Stimulated activated CD4-positive, alpha-beta T cell treated with anti-CD3 and anti-CD28 coated beads, Interleukin-4, amount 100 ng/mL, for 48 hours (primary cell): Measurements from ENCODE around the gene MAGEH1.
"Not testable (repeated sequence)": the region's sequence is repeated elsewhere in the genome, so short reads cannot be mapped to it uniquely, and the experiment has no call there.

Source experiments
- DNase-seq, 2 donors: peaks; one replicate each; pipeline ENCODE4 v3.0.0-alpha.2; 2020; ENCODE audit warnings: low read depth in 2 of 2

MAGEH1 gene

GRCh38 chrX:55451990-55452832, at the start of gene MAGEH1:
TSS of gene MAGEH1 (plus strand) at chrX:55452127. CDS start at chrX:55452375, 248 bp downstream.
- DNase-seq: peak; percentile 53 to 71

DNA sequence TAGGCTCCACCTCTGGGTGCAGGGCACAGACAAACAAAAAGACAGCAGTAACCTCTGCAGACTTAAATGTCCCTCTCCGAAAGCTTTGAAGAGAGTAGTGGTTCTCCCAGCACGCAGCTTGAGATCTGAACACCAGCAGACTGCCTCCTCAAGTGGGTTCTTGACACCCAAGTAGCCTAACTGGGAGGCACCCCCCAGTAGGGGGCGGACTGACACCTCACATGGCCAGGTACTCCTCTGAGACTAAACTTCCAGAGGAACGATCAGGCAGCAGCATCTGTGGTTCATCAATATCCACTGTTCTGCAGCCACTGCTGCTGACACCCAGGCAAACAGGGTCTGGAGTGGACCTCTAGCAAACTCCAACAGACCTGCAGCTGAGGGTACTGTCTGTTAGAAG, 24.8 kb upstream of the MAGEH1 start:
- DNase-seq: not testable (repeated sequence)

DNA sequence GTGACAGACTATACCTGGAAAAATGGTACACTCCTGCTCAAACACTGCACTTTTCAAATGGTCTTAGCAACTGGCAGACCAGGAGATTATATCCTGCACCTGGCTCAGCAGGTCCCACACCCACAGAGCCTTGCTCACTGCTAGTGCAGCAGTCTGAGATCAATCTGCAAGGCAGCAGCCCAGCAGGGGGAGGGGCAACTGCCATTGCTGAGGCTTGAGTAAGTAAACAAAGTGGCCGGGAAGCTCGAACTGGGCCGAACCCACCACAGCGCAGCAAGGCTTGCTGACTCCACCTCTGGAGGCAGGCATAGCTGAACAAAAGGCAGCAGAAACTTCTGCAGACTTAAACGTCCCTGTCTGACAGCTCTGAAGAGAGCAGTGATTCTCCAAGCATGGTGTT, 8.5 kb upstream of the MAGEH1 start:
- not testable (repeated sequence) for DNase-seq

GRCh38 chrX:55450259-55450658, 1.7 kb upstream of the MAGEH1 start:
- no peak for DNase-seq

DNA sequence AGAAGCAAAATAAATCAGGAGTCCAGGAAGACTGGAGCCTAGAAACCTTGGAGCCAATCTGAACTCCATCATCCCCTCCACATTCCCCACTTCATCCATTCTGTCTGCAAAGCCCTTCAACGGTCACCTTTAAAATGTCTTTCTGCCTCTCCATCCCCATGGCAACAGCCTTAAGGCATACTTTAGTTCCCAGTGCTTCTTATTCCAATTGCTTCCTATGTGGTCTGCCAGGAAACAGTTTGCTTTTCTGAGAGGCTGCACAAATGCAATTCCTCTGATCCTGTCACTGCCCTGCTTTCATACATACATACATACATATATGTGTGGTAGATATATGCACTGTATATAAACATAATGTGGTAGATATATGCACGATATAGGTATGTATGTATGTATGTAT, 786 bp upstream of the MAGEH1 start:
- no peak for DNase-seq

DNA sequence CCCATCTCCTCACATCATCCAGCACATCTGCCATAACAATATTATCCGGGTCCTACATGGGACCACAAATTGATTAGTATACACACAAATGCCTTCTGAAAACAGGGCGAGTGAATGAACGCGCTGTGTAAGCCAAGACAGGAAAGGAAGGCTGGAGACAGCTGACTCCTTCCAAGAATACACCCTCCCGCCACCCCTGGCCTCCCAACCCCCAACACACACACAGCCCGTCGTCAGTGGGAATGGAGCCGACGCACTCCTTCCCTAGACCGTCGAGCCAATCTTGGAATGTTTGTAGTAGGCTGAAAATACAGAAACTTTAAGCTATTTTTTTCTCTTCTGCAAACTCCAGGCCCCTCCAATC, 319 bp upstream of the MAGEH1 start:
- no peak for DNase-seq

GRCh38 chrX:55452833-55453124, 852 bp downstream of the MAGEH1 start:
- no peak for DNase-seq

- DNase-seq: not testable (repeated sequence)
Measured at GRCh38 chrX:55455708-55456107, 3.8 kb downstream of the MAGEH1 start.

- DNase-seq: not testable (repeated sequence)
Measured at GRCh38 chrX:55459426-55459825, 7.5 kb downstream of the MAGEH1 start.

GRCh38 chrX:55459926-55460325, 8.0 kb downstream of the MAGEH1 start:
- not testable (repeated sequence) for DNase-seq

GRCh38 chrX:55464050-55464449, 12.1 kb downstream of the MAGEH1 start:
- not testable (repeated sequence) for DNase-seq

DNA sequence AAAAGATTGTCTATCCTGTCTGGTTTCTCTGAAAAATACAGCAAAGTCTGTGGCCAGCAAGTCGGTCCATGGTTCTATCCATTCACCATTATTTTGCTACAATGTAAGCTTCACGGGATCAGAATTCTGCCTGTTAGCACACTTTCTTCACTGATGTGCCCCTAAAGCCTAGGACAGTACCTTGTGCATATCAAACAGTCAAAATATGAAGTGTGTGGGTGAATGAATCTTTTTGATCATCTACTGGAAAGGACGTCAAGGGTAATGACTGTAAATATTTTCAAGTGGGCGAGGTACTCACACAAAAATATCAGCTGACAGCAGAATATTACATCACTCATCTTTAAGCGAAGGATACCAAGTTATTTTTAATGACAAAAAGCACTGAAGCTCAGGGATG, 13.2 kb downstream of the MAGEH1 start:
- DNase-seq: not testable (repeated sequence)

DNA sequence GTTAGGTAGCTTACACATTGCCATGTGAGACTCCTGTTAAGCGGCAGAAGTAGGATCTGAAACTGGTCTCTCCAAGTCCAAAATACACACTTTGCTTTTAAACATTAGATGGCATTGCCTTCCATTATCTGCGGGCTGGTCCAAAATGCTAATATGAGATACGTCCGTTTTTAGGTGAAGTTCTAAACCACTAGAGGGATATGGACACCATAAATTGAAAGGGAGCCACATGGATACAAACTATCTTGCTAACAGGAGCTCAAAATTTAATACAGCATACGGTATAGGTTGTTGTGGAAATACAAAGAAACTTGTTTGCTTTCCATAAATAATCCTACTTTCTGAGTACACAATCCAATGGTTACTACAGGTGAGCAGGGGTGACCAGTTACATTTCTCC, 13.9 kb downstream of the MAGEH1 start:
- not testable (repeated sequence) for DNase-seq

DNA sequence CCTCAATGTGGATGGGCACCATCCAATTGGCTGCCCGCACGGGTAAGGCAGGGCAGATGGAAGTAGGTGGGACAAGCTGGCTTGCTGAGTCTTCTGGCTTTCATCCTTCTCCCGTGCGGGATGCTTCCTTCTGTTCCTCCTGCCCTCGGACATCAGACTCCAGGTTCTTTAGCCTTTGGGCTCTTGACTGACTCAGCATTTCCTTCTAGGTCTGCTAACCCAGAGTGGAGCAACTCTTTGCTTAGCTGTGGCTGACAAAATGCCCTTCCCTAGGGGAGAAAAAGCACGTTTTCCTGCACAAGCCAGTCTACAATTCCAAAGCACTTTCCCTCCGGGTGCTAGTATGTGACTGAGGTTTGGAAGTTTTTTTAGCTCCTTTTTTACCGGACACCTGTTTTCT, 28.0 kb downstream of the MAGEH1 start:
- not testable (repeated sequence) for DNase-seq

- DNase-seq: no peak
Measured at GRCh38 chrX:55480390-55481062, 28.6 kb downstream of the MAGEH1 start.

- no peak for DNase-seq
Measured at GRCh38 chrX:55484948-55485347, 33.0 kb downstream of the MAGEH1 start.

GRCh38 chrX:55486736-55487135, 34.8 kb downstream of the MAGEH1 start:
- no peak for DNase-seq

- no peak for DNase-seq
Measured at GRCh38 chrX:55487143-55487542, 35.2 kb downstream of the MAGEH1 start.

- no peak for DNase-seq
Measured at GRCh38 chrX:55488006-55488592, 36.2 kb downstream of the MAGEH1 start.

- DNase-seq: peak; percentile 24 to 34
Measured at GRCh38 chrX:55488593-55489313, 36.8 kb downstream of the MAGEH1 start.

GRCh38 chrX:55489314-55490009, 37.5 kb downstream of the MAGEH1 start, which contains the start of gene USP51:
TSS of gene USP51 (minus strand) at chrX:55489848. CDS start at chrX:55488939, 909 bp downstream.
- no peak for DNase-seq

DNA sequence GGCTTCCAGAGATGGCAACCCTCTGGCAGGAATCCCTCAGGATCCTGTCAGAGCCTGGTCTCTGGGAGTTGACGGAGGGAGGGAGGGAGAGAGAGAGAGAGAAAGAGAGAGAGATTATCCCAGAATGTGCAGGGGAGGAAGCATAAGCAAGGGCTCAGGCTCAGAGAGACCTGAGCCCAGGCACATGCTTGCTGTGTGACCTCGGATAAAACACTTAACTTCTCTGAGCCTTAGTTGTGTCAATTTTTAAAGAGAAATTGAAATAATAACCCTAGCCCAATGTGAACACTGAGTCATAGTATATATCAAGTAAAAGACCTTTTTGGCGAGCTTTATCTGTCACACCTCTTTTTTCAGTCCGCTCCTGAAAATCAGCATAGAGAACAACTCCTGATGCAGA, 38.2 kb downstream of the MAGEH1 start:
- no peak for DNase-seq
